Measurements from ENCODE around the gene UTP4. TPM values are rescaled to one million over a fixed set of nuclear protein-coding genes. Genes with fewer than 3 reads are reported as not detected.
A peak's percentile ranks its signal among the peaks of the same experiment; 100 is the strongest.

Gene UTP4
- total RNA-seq, 1 donor: 29.3 TPM

GRCh38 chr16:69166221-69166833 is 33.9 kb downstream of the UTP4 start:
- no peak for TF ChIP-seq CTCF (IDR thresholded peaks at IDR 0.05; ENCODE audit: insufficient read depth, low read length)
- DNase-seq (ENCODE audit: low read depth): peak; percentile 39
- no peak overlapping the region for H3K4me3 ChIP-seq (ENCODE audit: low read depth, low read length)

GRCh38 chr16:69166946-69167930 is 34.8 kb downstream of the UTP4 start:
- peak; percentile 26 for DNase-seq (ENCODE audit: low read depth)
- no peak overlapping the region for H3K4me3 ChIP-seq (ENCODE audit: low read depth, low read length)
- no peak for TF ChIP-seq CTCF (IDR thresholded peaks at IDR 0.05; ENCODE audit: insufficient read depth, low read length)

GRCh38 chr16:69169051-69169450 is 36.6 kb downstream of the UTP4 start:
- TF ChIP-seq CTCF (IDR thresholded peaks at IDR 0.05; ENCODE audit: insufficient read depth, low read length): no peak

GRCh38 chr16:69169607-69170352 is 37.3 kb downstream of the UTP4 start:
- TF ChIP-seq CTCF (IDR thresholded peaks at IDR 0.05; ENCODE audit: insufficient read depth, low read length): no peak
- DNase-seq (ENCODE audit: low read depth): no peak
- no peak overlapping the region for H3K4me3 ChIP-seq (ENCODE audit: low read depth, low read length)

More at GRCh38 chr16:69169051-69169450, 36.6 kb downstream of the UTP4 start:
- no peak overlapping the region for H3K4me3 ChIP-seq (ENCODE audit: low read depth, low read length)
- no peak for DNase-seq (ENCODE audit: low read depth)

- DNase-seq (ENCODE audit: low read depth): peak; percentile 76
- no peak for TF ChIP-seq CTCF (IDR thresholded peaks at IDR 0.05; ENCODE audit: insufficient read depth, low read length)
- no peak overlapping the region for H3K4me3 ChIP-seq (ENCODE audit: low read depth, low read length)
Observed at GRCh38 chr16:69171325-69172084, 39.1 kb downstream of the UTP4 start.
